ENCODE results near the gene TMEM51. TPM values are rescaled to one million over a fixed set of nuclear protein-coding genes. Genes with fewer than 3 reads are reported as not detected.

Gene TMEM51
- total RNA-seq, 1 experiment from 2014 or later, result 24.7 TPM

DNA sequence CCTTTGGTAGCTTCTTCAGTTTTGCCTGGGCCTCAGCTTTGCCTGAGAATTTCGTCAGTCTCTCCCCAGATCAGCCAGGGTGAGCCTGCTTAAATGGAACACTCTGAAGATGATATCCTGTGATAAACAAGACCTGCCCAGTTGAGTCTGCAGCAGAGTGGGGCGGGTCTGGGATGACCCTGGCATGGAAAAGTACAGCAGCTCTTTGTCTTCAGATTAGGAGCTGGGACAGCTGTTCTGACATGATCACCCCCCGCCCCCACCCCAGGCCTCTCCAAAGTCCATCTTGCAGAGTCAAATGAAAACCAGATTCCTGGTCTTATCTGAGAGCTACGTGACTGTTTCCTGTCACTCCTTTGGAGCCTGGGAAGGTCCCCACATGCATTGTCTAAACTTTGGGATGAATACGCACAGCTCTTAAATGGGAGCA is 2.2 kb upstream of the TMEM51 start:
- Mint-ChIP-seq H3K9me3 (ENCODE audit: unreplicated experiment) (no peaks in the 10 kb centered on the region), H3K4me3 (ENCODE audit: unreplicated experiment) (peak overlapping the region; percentile 42), H3K27me3 (ENCODE audit: insufficient read depth, unreplicated experiment) (no peaks in the 10 kb centered on the region), H3K27ac (ENCODE audit: unreplicated experiment) (no peak overlapping the region), H3K36me3 (ENCODE audit: insufficient read depth, unreplicated experiment) (peaks cover 9% of the 10 kb centered on the region), H3K4me1 (ENCODE audit: low read depth, unreplicated experiment) (peaks cover 16% of the 10 kb centered on the region)
- ChIA-PET POLR2A (interaction anchor here (0.6 to 2.0 kb wide), 6 partner anchors 11 to 696 kb away, joined by 3 to 7 read pairs (median 4); partner anchors contain the start of gene SPEN), CTCF (interaction anchor here (1.2 to 4.2 kb wide), 5 partner anchors 11 to 154 kb away, joined by 3 to 24 read pairs (median 7); no protein-coding TSS in a partner anchor)
- Histone ChIP-seq H3K4me3 (ENCODE audit: low read depth, low read length) (peak overlapping the region; percentile 71), H3K4me1 (peaks cover 24% of the 10 kb centered on the region), H3K9me3 (no peaks in the 10 kb centered on the region), H3K27me3 (replicated peaks; ENCODE audit: control insufficient read depth, insufficient read depth, low read length) (no peaks in the 10 kb centered on the region), H3K36me3 (ENCODE audit: control insufficient read depth, insufficient read depth, low read length) (no peaks in the 10 kb centered on the region)
- TF ChIP-seq, protein P1, sequence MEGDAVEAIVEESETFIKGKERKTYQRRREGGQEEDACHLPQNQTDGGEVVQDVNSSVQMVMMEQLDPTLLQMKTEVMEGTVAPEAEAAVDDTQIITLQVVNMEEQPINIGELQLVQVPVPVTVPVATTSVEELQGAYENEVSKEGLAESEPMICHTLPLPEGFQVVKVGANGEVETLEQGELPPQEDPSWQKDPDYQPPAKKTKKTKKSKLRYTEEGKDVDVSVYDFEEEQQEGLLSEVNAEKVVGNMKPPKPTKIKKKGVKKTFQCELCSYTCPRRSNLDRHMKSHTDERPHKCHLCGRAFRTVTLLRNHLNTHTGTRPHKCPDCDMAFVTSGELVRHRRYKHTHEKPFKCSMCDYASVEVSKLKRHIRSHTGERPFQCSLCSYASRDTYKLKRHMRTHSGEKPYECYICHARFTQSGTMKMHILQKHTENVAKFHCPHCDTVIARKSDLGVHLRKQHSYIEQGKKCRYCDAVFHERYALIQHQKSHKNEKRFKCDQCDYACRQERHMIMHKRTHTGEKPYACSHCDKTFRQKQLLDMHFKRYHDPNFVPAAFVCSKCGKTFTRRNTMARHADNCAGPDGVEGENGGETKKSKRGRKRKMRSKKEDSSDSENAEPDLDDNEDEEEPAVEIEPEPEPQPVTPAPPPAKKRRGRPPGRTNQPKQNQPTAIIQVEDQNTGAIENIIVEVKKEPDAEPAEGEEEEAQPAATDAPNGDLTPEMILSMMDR (IDR thresholded peaks at IDR 0.05; ENCODE audit: insufficient read depth in 1 of 2, low read depth in 1 of 2, low read length in 1 of 2, severe bottlenecking in 1 of 2, unreplicated experiment in 1 of 2), result no peak
- peak; percentile 41 to 67 for DNase-seq
- intact Hi-C loops (cut with micrococcal nuclease; ENCODE audit: unreplicated experiment), result no loop called here
- no TSS peak for BruUV-seq (replicated peaks)

DNA sequence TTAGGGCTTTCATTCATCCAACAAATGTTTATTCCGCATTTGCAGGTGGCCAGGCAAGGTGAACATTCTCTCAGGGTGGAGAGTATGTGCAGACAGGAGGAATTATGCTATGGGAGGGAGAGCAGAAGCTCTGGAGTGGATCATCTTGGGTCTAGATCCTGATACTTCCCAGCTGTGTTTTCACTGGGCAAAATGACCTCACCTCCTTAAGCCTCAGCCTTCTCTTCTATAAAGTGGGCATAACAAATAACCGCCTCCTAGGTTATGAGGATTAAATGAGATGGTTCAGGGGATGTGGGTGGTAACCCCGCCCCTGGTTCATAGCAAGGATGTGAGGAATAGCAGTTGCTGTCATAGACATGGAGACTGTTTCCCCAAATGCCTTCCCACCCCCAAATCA is 1.7 kb upstream of the TMEM51 start:
- Mint-ChIP-seq H3K27ac (ENCODE audit: unreplicated experiment) (no peak overlapping the region), H3K27me3 (ENCODE audit: insufficient read depth, unreplicated experiment) (no peaks in the 10 kb centered on the region), H3K36me3 (ENCODE audit: insufficient read depth, unreplicated experiment) (peaks cover 9% of the 10 kb centered on the region), H3K9me3 (ENCODE audit: unreplicated experiment) (no peaks in the 10 kb centered on the region), H3K4me1 (ENCODE audit: low read depth, unreplicated experiment) (peaks cover 15% of the 10 kb centered on the region), H3K4me3 (ENCODE audit: unreplicated experiment) (peak overlapping the region; percentile 87)
- Histone ChIP-seq H3K9me3 (no peaks in the 10 kb centered on the region), H3K4me3 (ENCODE audit: low read depth, low read length) (peak overlapping the region; percentile 71), H3K4me1 (peaks cover 29% of the 10 kb centered on the region), H3K36me3 (ENCODE audit: control insufficient read depth, insufficient read depth, low read length) (no peaks in the 10 kb centered on the region), H3K27me3 (replicated peaks; ENCODE audit: control insufficient read depth, insufficient read depth, low read length) (no peaks in the 10 kb centered on the region)
- ChIA-PET POLR2A (interaction anchor here (0.6 to 2.0 kb wide), 4 partner anchors 12 to 174 kb away, joined by 4 read pairs; no protein-coding TSS in a partner anchor), CTCF (interaction anchor here (1.2 to 4.2 kb wide), 6 partner anchors 12 to 153 kb away, joined by 3 to 24 read pairs (median 10); no protein-coding TSS in a partner anchor)
- no TSS peak for BruUV-seq (replicated peaks)
- DNase-seq, result no peak
- TF ChIP-seq, protein P1 (IDR thresholded peaks at IDR 0.05; ENCODE audit: insufficient read depth in 1 of 2, low read depth in 1 of 2, low read length in 1 of 2, severe bottlenecking in 1 of 2, unreplicated experiment in 1 of 2), result no peak
- intact Hi-C loops (cut with micrococcal nuclease; ENCODE audit: unreplicated experiment), result loop anchor here (1.0 to 2.0 kb wide), 6 partner anchors 13 to 120 kb away; no protein-coding TSS in a partner anchor

DNA sequence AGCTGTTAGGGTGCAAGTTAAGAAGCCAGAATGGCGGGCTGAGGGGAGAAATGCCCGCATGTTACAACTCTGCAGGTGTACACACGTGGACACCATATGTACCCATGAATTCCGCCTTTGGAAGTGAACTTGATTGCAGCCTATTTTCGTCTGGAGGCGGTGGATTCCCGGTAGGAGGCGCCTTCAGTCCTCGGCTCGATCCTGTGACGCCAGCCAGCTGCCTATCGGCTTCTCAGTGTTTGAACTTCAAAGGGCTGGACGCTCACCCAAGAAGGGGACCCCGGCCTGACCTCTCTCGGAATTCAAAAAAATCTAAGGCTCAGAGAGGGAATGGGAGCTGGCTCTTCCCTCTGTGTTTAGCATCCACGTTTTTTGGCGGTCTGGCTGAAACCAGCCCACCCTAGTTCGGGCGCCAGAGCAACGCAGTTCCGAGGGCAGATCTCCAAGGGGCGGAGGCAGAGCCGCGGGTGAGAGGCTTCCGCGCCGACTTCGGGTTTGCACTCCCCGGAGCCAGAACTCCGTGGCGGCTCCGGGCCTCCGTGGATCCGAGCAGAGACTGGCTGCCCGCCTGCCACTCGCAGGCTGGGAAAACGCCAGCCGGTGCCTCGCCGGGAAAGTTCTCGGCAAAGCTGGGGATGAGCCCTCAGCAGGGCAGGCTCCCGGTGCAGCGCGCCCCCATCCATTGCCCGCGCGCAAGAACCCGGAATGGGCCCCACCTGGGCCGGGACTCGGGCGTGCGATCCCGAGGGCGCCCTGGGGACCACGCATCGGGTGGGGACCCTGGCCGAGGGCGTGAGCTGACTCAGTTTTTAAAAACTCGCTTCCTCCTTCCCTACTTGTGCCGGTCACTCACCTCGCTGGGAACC is 996 bp upstream of the TMEM51 start:
- TSS peak; percentile 28 for BruUV-seq (replicated peaks)
- ChIA-PET POLR2A (interaction anchor here (0.6 to 2.0 kb wide), 7 partner anchors 8 to 174 kb away, joined by 3 to 7 read pairs (median 4); no protein-coding TSS in a partner anchor), CTCF (interaction anchor here (1.3 to 4.2 kb wide), 6 partner anchors 21 to 153 kb away, joined by 3 to 24 read pairs (median 9); no protein-coding TSS in a partner anchor)
- Histone ChIP-seq H3K4me3 (ENCODE audit: low read depth, low read length) (peak overlapping the region; percentile 71), H3K4me1 (peaks cover 36% of the 10 kb centered on the region), H3K36me3 (ENCODE audit: control insufficient read depth, insufficient read depth, low read length) (no peaks in the 10 kb centered on the region), H3K9me3 (no peaks in the 10 kb centered on the region), H3K27me3 (replicated peaks; ENCODE audit: control insufficient read depth, insufficient read depth, low read length) (no peaks in the 10 kb centered on the region)
- Mint-ChIP-seq H3K4me3 (ENCODE audit: unreplicated experiment) (peak overlapping the region; percentile 87), H3K36me3 (ENCODE audit: insufficient read depth, unreplicated experiment) (peaks cover 9% of the 10 kb centered on the region), H3K4me1 (ENCODE audit: low read depth, unreplicated experiment) (peaks cover 15% of the 10 kb centered on the region), H3K9me3 (ENCODE audit: unreplicated experiment) (no peaks in the 10 kb centered on the region), H3K27ac (ENCODE audit: unreplicated experiment) (peak overlapping the region; percentile 73), H3K27me3 (ENCODE audit: insufficient read depth, unreplicated experiment) (no peaks in the 10 kb centered on the region)
- TF ChIP-seq, protein P1 (IDR thresholded peaks at IDR 0.05; ENCODE audit: insufficient read depth in 1 of 2, low read depth in 1 of 2, low read length in 1 of 2, severe bottlenecking in 1 of 2, unreplicated experiment in 1 of 2), result peak; percentile 48 to 63
- peak; percentile 82 to 83 for DNase-seq
- intact Hi-C loops (cut with micrococcal nuclease; ENCODE audit: unreplicated experiment), result loop anchor here (1.0 to 2.0 kb wide), 6 partner anchors 13 to 120 kb away; no protein-coding TSS in a partner anchor
